Peyer's patch (tissue), 4 donors: ENCODE data around the gene NOVA2. TPM values are rescaled to one million over a fixed set of nuclear protein-coding genes. Genes with fewer than 3 reads are reported as not detected.

Source experiments
- DNase-seq, 3 donors: peaks; one replicate each; pipeline ENCODE4 v3.0.0-alpha.2; 2017 to 2019
- H3K27ac ChIP-seq, 4 donors: fragments of 200-600 bp; sonication (generic); one replicate each; pipeline ENCODE4 v1.5.1; 2016 to 2019
- H3K27me3 ChIP-seq, 2 donors: fragments of 200-600 bp; sonication (generic); one replicate each; pipeline ENCODE4 v1.5.1; 2019
- H3K36me3 ChIP-seq, 3 donors: fragments of 200-600 bp; sonication (generic); one replicate each; pipeline ENCODE4 v1.5.1; 2016 to 2019
- H3K4me1 ChIP-seq, 4 donors: fragments of 200-600 bp; sonication (generic); one replicate each; pipeline ENCODE4 v1.5.1; 2016 to 2019
- H3K4me3 ChIP-seq, 4 donors: fragments of 200-600 bp; sonication (generic); 1 replicate in 3 of 4; 2 replicates in 1 of 4; pipeline ENCODE4 v1.5.1; 2016 to 2019; ENCODE audit warnings: mild to moderate bottlenecking in 1 of 4
- H3K9me3 ChIP-seq, 4 donors: fragments of 200-600 bp; sonication (generic); one replicate each; pipeline ENCODE4 v1.5.1; 2016 to 2019; ENCODE audit warnings: mild to moderate bottlenecking in 1 of 4
- CTCF ChIP-seq, 6 experiments: fragments of 450-650 bp in 4 of 6; fragments of 200-600 bp in 2 of 6; sonication (generic) in 1 of 6; IDR thresholded peaks; one replicate each; pipeline ENCODE4 v1.5.1; 2017 to 2019; ENCODE audit warnings: antibody characterized with exemption in 6 of 6, mild to moderate bottlenecking in 3 of 6, moderate library complexity in 1 of 6
- POLR2A ChIP-seq, 2 donors: fragments of 450-650 bp; IDR thresholded peaks; one replicate each; pipeline ENCODE4 v1.5.1; 2017; ENCODE audit warnings: antibody characterized with exemption in 2 of 2, mild to moderate bottlenecking in 2 of 2, moderate library complexity in 2 of 2
- total RNA-seq, 4 donors: library from RNA; depleted of rRNA; stranded (reverse); fragments of >200 nt; gene quantifications; one replicate each; pipeline ENCODE4 v1.1.0, GENCODE V29; 2016

The NOVA2 gene
- total RNA-seq, 4 donors from 2014 or later: 0.53 to 4.1 (median 1.5) TPM

GRCh38 chr19:45958769-45959516 lies 14.7 kb downstream of the NOVA2 start:
- Histone ChIP-seq H3K36me3 (no peaks in the 10 kb centered on the region), H3K9me3 (no peaks in the 10 kb centered on the region), H3K4me3 (no peak overlapping the region), H3K27ac (no peak overlapping the region), H3K27me3 (no peaks in the 10 kb centered on the region), H3K4me1 (no peaks in the 10 kb centered on the region)
- no peak for TF ChIP-seq CTCF (IDR thresholded peaks at IDR 0.05)
- TF ChIP-seq POLR2A (IDR thresholded peaks at IDR 0.05): no peak
- DNase-seq: no peak

- Histone ChIP-seq H3K27ac (no peak overlapping the region), H3K4me1 (no peaks in the 10 kb centered on the region), H3K9me3 (peaks cover 0 to 3% (median 0%) of the 10 kb centered on the region in 4 donors), H3K4me3 (no peak overlapping the region), H3K27me3 (no peaks in the 10 kb centered on the region), H3K36me3 (no peaks in the 10 kb centered on the region)
- TF ChIP-seq CTCF (IDR thresholded peaks at IDR 0.05): no peak
- no peak for TF ChIP-seq POLR2A (IDR thresholded peaks at IDR 0.05)
- no peak for DNase-seq
Measured at GRCh38 chr19:45958320-45958719, 15.3 kb downstream of the NOVA2 start.

- no peak for DNase-seq
- H3K4me3 ChIP-seq: no peak overlapping the region
- TF ChIP-seq CTCF (IDR thresholded peaks at IDR 0.05): no peak
- peaks cover 0 to 7% (median 3%) of the 10 kb centered on the region in 4 donors for H3K4me1 ChIP-seq
- H3K27ac ChIP-seq: peak overlapping the region in 1 of 4 donors; percentile 17
- H3K27me3 ChIP-seq: no peaks in the 10 kb centered on the region
- H3K36me3 ChIP-seq: no peaks in the 10 kb centered on the region
- H3K9me3 ChIP-seq: peaks cover 0 to 7% (median 0%) of the 10 kb centered on the region in 4 donors
Measured at GRCh38 chr19:45955905-45956608, 17.6 kb downstream of the NOVA2 start.

GRCh38 chr19:45954156-45954555 lies 19.5 kb downstream of the NOVA2 start:
- no peak for TF ChIP-seq POLR2A (IDR thresholded peaks at IDR 0.05)
- no peak for TF ChIP-seq CTCF (IDR thresholded peaks at IDR 0.05)
- Histone ChIP-seq H3K36me3 (no peaks in the 10 kb centered on the region), H3K27me3 (no peaks in the 10 kb centered on the region), H3K9me3 (peaks cover 0 to 7% (median 0%) of the 10 kb centered on the region in 4 donors), H3K4me1 (peaks cover 0 to 7% (median 3%) of the 10 kb centered on the region in 4 donors), H3K27ac (no peak overlapping the region), H3K4me3 (no peak overlapping the region)
- no peak for DNase-seq

GRCh38 chr19:45953676-45954075 lies 20.0 kb downstream of the NOVA2 start:
- Histone ChIP-seq H3K9me3 (peaks cover 0 to 7% (median 0%) of the 10 kb centered on the region in 4 donors), H3K27me3 (no peaks in the 10 kb centered on the region), H3K4me3 (no peak overlapping the region), H3K36me3 (no peaks in the 10 kb centered on the region), H3K4me1 (peaks cover 0 to 7% (median 3%) of the 10 kb centered on the region in 4 donors), H3K27ac (no peak overlapping the region)
- no peak for DNase-seq
- TF ChIP-seq CTCF (IDR thresholded peaks at IDR 0.05): no peak
- TF ChIP-seq POLR2A (IDR thresholded peaks at IDR 0.05): no peak
